ENCODE results near the gene KIAA1210. TPM values are rescaled to one million over a fixed set of nuclear protein-coding genes. Genes with fewer than 3 reads are reported as not detected.
A peak's percentile ranks its signal among the peaks of the same experiment; 100 is the strongest.
"Not testable (repeated sequence)": the region's sequence is repeated elsewhere in the genome, so short reads cannot be mapped to it uniquely, and the experiment has no call there.

Gene KIAA1210
- total RNA-seq, 2 donors from 2014 or later: not detected

DNA sequence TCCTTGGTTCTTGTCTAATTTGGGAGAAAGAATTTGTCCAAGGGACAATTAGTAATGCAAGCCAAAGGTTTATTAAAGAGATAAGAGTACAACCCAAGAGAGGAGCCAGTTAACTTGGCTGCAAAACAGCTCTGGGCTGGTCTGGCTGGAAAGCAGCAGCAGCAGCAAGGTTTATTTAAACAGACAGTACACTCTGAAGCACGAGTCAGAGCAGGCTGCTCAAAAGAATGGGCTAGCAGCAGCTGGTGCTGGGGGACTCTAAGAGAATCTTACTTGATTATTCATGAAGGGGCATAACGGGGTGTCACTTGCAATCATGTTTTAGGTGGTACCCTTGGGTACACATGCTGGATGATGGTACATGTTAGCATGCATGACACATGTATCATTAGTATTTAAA is 71.9 kb downstream of the KIAA1210 start:
- ATAC-seq (no peak), DNase-seq (no peak)
- intact Hi-C loops (cut with DNase I, micrococcal nuclease): no loop called here

DNA sequence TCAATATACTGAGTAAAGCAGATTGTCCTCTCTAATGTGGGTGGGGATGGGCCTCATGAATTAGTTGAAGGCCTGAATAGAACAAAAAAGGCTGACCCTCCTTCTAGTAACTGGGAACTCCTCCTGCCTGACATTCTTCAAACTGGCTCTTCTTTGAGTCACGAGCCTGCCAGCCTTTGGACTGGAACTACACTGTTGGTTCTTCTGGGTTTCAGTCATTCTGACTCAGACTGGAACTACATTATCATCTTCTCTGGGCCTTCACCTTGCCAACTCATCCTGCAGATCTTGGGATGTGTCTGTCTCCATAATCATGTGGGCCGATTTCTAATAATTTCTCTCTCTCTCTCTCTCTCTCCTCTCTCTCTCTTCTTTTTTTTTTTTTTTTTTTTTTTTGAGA is 81.7 kb downstream of the KIAA1210 start:
- no peak for DNase-seq
- intact Hi-C loops (cut with DNase I, micrococcal nuclease): no loop called here

GRCh38 chrX:119042996-119043395 is 84.6 kb downstream of the KIAA1210 start:
- DNase-seq (no peak), ATAC-seq (peak; percentile 87)
- intact Hi-C loops (cut with DNase I, micrococcal nuclease): no loop called here

More for the DNA sequence above, 81.7 kb downstream of the KIAA1210 start:
- no peak for ATAC-seq

- intact Hi-C loops (cut with DNase I, micrococcal nuclease): no loop called here
- DNase-seq: no peak
- peak; percentile 31 for ATAC-seq
Observed at GRCh38 chrX:119042040-119042439, 85.6 kb downstream of the KIAA1210 start.

DNA sequence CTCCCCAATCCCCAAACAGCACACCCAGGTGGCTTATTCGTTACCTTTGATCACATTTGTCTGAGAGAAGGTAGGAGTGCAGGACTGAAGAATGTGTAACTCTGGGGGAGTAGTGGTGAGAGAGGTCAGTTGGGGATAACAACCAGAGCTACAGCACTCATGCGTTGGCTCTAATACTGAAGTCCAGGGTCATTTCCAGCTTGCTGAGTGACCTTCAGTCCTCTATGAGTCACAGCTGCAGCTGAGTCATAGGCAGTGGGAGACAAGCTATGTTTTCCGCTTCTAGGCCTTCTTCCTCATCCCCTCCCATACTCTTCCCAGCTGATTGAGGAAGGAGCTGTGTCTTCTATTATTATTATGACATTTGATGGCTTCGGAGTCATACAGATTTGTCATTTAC is 86.4 kb downstream of the KIAA1210 start:
- intact Hi-C loops (cut with DNase I, micrococcal nuclease): no loop called here
- DNase-seq: peak; percentile 31 to 58
- ATAC-seq: peak; percentile 89

DNA sequence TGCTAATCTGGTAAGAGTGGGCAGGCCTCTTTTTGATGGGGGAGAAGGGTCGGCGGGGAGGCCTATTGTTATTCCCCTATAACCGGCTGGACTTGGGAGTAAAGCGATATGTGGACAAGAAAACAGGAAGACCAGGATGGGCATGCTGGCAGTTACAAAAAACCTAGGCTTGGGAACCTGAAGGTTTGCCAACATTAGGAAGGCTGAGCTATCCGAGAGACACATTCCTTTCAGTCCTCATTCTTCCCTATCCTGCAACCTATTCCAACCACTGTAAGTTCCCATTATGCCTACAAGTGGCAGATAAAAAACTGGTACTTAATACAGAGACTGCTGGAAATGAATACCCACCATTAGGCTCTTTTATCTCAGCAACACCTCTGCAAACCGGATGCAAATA is 87.2 kb downstream of the KIAA1210 start:
- intact Hi-C loops (cut with DNase I, micrococcal nuclease): no loop called here
- DNase-seq: no peak
- ATAC-seq: no peak

- DNase-seq: no peak
- intact Hi-C loops (cut with DNase I, micrococcal nuclease): no loop called here
- no peak for ATAC-seq
Observed at GRCh38 chrX:119036107-119037029, 91.2 kb downstream of the KIAA1210 start.

- intact Hi-C loops (cut with DNase I, micrococcal nuclease): no loop called here
- ATAC-seq (no peak), DNase-seq (no peak)
Observed at GRCh38 chrX:119030990-119031389, 96.6 kb downstream of the KIAA1210 start.

DNA sequence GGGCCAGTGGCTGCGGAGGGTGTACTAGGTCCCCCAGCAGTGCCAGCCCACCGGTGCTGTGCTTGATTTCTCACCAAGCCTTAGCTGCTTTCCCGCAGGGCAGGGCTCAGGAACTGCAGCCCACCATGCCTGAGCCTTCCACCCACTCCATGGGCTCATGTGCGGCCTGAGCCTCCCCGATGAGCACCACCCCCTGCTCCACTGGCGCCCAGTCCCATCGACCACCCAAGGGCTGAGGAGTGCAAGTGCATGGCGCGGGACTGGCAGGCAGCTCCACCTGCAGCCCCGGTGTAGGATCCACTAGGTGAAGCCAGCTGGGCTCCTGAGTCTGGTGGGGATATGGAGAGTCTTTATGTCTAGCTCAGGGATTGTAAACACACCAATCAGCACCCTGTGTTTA is 98.0 kb downstream of the KIAA1210 start:
- ATAC-seq; DNase-seq; intact Hi-C loops (cut with DNase I, micrococcal nuclease): not testable (repeated sequence)

- intact Hi-C loops (cut with DNase I, micrococcal nuclease): no loop called here
- no peak for DNase-seq
- ATAC-seq: no peak
Observed at GRCh38 chrX:119028733-119029330, 98.8 kb downstream of the KIAA1210 start.

Other genes with a start within 250 kb of the KIAA1210 start
- gene LONRF3, start 153.2 kb downstream of the KIAA1210 start, total RNA-seq: 10 to 100 TPM; 10.8 to 11.1 TPM
- gene CT47C1, start 54.8 kb downstream of the KIAA1210 start, total RNA-seq: not detected
- 100 to 1,000 TPM; 122 to 128 TPM for gene PGRMC1, start 108.5 kb upstream of the KIAA1210 start, total RNA-seq

Measured in left colon (tissue), 2 donors.